H1 (cell line): ENCODE data around the gene APOL1. TPM values are rescaled to one million over a fixed set of nuclear protein-coding genes. Genes with fewer than 3 reads are reported as not detected.

Experiments used
- CTCF ChIA-PET: fragments of 300-600 bp; sonication (Branson Sonifier 250); formaldehyde crosslinking; loops from one replicate; lab custom pipeline; 2021; ENCODE audit not compliant: partially characterized antibody; lab: Charles Lee
- POLR2A ChIA-PET: fragments of 300-600 bp; sonication (Branson Sonifier 250); formaldehyde crosslinking; loops from one replicate; lab custom pipeline; 2021; ENCODE audit warnings: inconsistent platforms; ENCODE audit not compliant: partially characterized antibody; lab: Charles Lee
- DNase-seq, 2 experiments: peaks; one replicate each; pipeline versions ENCODE4 v3.0.0 to v3.0.0-alpha.2; 2010 to 2022; ENCODE audit warnings: low spot score in 2 of 2, low read depth in 1 of 2, mixed read lengths in 1 of 2
- FAIRE-seq: peaks from 2 replicates; lab custom pipeline; 2011; peaks lifted over from hg19 to GRCh38; lab: Jason Lieb, UNC
- H2AFZ ChIP-seq: 2 replicates; pipeline ENCODE4 v1.8.1; 2012; ENCODE audit warnings: low read length, inconsistent platforms
- H2AK5ac ChIP-seq: 2 replicates; pipeline ENCODE4 v1.6.1; 2013; ENCODE audit warnings: low read depth, low read length
- H2BK120ac ChIP-seq: replicated peaks from 2 replicates; pipeline ENCODE3; 2013; ENCODE audit warnings: low read depth, low read length, inconsistent platforms
- H2BK12ac ChIP-seq: 2 replicates; pipeline ENCODE4 v1.6.1; 2013; ENCODE audit warnings: low read depth, low read length
- H2BK15ac ChIP-seq: 2 replicates; pipeline ENCODE4 v1.6.1; 2013; ENCODE audit warnings: low read length
- H2BK20ac ChIP-seq: 2 replicates; pipeline ENCODE4 v1.6.1; 2013; ENCODE audit warnings: low read length
- H2BK5ac ChIP-seq: 2 replicates; pipeline ENCODE4 v1.6.1; 2013; ENCODE audit warnings: low read depth, low read length
- H3K14ac ChIP-seq: 2 replicates; pipeline ENCODE4 v1.6.1; 2013; ENCODE audit warnings: inconsistent platforms; ENCODE audit not compliant: insufficient read length
- H3K18ac ChIP-seq: 2 replicates; pipeline ENCODE4 v1.6.1; 2013; ENCODE audit warnings: low read length; ENCODE audit errors: extremely low read depth
- H3K23ac ChIP-seq: 2 replicates; pipeline ENCODE4 v1.6.1; 2013; ENCODE audit warnings: inconsistent platforms; ENCODE audit not compliant: insufficient read length
- H3K23me2 ChIP-seq: 2 replicates; pipeline ENCODE4 v1.6.1; 2013; ENCODE audit warnings: low read depth, low read length
- H3K27ac ChIP-seq: 2 replicates; pipeline ENCODE4 v1.6.1; 2011; ENCODE audit warnings: low read depth, low read length, inconsistent platforms
- H3K27me3 ChIP-seq, 4 experiments: replicated peaks in 1 of 4; 1 replicate in 1 of 4; 2 replicates in 3 of 4; pipeline versions ENCODE4 v1.6.1 to v1.8.1; 2011 to 2013; ENCODE audit warnings: low read length in 3 of 4, mild to moderate bottlenecking in 3 of 4, inconsistent platforms in 2 of 4, mixed read lengths in 2 of 4, moderate library complexity in 1 of 4; ENCODE audit not compliant: control insufficient read depth in 3 of 4, insufficient read depth in 3 of 4; ENCODE audit errors: extremely low read depth in 1 of 4
- H3K36me3 ChIP-seq, 4 experiments: 2 replicates each; pipeline versions ENCODE4 v1.6.1 to v1.8.1; 2011 to 2013; ENCODE audit warnings: mild to moderate bottlenecking in 4 of 4, low read length in 3 of 4, moderate library complexity in 2 of 4, control low read depth in 1 of 4, inconsistent platforms in 1 of 4; ENCODE audit not compliant: insufficient read depth in 4 of 4, control insufficient read depth in 2 of 4
- H3K4ac ChIP-seq: replicated peaks from 2 replicates; pipeline ENCODE3; 2013; ENCODE audit warnings: low read length, low read depth, mixed read lengths, inconsistent platforms; ENCODE audit not compliant: insufficient read length
- H3K4me1 ChIP-seq, 4 experiments: replicated peaks in 1 of 4; 1 replicate in 1 of 4; 2 replicates in 3 of 4; pipeline versions ENCODE4 v1.6.1 to v1.8.1; 2011 to 2013; ENCODE audit warnings: low read length in 3 of 4, inconsistent platforms in 2 of 4, mixed read lengths in 1 of 4; ENCODE audit not compliant: insufficient read depth in 4 of 4, control insufficient read depth in 3 of 4
- H3K4me2 ChIP-seq, 2 experiments: 2 replicates each; pipeline versions ENCODE4 v1.6.1 to v1.8.1; 2011 to 2013; ENCODE audit warnings: low read depth in 2 of 2, low read length in 2 of 2, control low read depth in 1 of 2, inconsistent platforms in 1 of 2, mild to moderate bottlenecking in 1 of 2; ENCODE audit not compliant: insufficient read depth in 1 of 2
- H3K4me3 ChIP-seq, 4 experiments: fragments of 200-600, 300-600 bp in 1 of 4; sonication (generic), shearing (Covaris generic), sonication (Bioruptor Twin) in 1 of 4; 2 replicates each; pipeline versions ENCODE4 v1.5.1 to v1.8.1; 2011 to 2016; ENCODE audit warnings: low read length in 4 of 4, low read depth in 3 of 4, control low read depth in 2 of 4, inconsistent platforms in 2 of 4, mild to moderate bottlenecking in 2 of 4, mixed read lengths in 1 of 4, moderate library complexity in 1 of 4; ENCODE audit not compliant: insufficient read depth in 2 of 4; ENCODE audit errors: extremely low read depth in 1 of 4
- H3K56ac ChIP-seq: replicated peaks from 2 replicates; pipeline ENCODE3; 2013; ENCODE audit warnings: low read depth, mild to moderate bottlenecking, mixed read lengths, low read length, inconsistent platforms; ENCODE audit not compliant: insufficient read length
- H3K79me1 ChIP-seq: 2 replicates; pipeline ENCODE4 v1.6.1; 2013; ENCODE audit warnings: low read depth, low read length, control low read depth
- H3K79me2 ChIP-seq, 2 experiments: 2 replicates each; pipeline versions ENCODE4 v1.6.1 to v1.8.1; 2012 to 2013; ENCODE audit warnings: low read length in 2 of 2, mild to moderate bottlenecking in 2 of 2, inconsistent platforms in 1 of 2; ENCODE audit not compliant: insufficient read depth in 2 of 2, control insufficient read depth in 1 of 2
- H3K9ac ChIP-seq, 4 experiments: replicated peaks in 1 of 4; 1 replicate in 1 of 4; 2 replicates in 3 of 4; pipeline versions ENCODE4 v1.6.1 to v1.8.1; 2011 to 2013; ENCODE audit warnings: low read depth in 3 of 4, low read length in 3 of 4, control low read depth in 2 of 4, mild to moderate bottlenecking in 2 of 4, moderate library complexity in 2 of 4, inconsistent platforms in 1 of 4; ENCODE audit errors: extremely low read depth in 1 of 4
- H3K9me3 ChIP-seq, 2 experiments: 2 replicates each; pipeline versions ENCODE4 v1.6.1 to v1.8.1; 2012 to 2013; ENCODE audit warnings: mild to moderate bottlenecking in 2 of 2, moderate library complexity in 2 of 2, control low read depth in 1 of 2, inconsistent platforms in 1 of 2, low read depth in 1 of 2, low read length in 1 of 2, mixed read lengths in 1 of 2; ENCODE audit not compliant: insufficient read depth in 2 of 2
- H4K20me1 ChIP-seq, 2 experiments: replicated peaks in 1 of 2; 2 replicates each; pipeline versions ENCODE3 to v1.8.1; 2011 to 2013; ENCODE audit warnings: inconsistent platforms in 2 of 2, low read length in 2 of 2, mild to moderate bottlenecking in 1 of 2; ENCODE audit not compliant: insufficient read depth in 2 of 2, control insufficient read depth in 1 of 2
- H4K5ac ChIP-seq: 2 replicates; pipeline ENCODE4 v1.6.1; 2013; ENCODE audit warnings: low read length, low read depth, mixed read lengths, inconsistent platforms; ENCODE audit not compliant: insufficient read length
- H4K8ac ChIP-seq: 2 replicates; pipeline ENCODE4 v1.8.0; 2013; ENCODE audit warnings: mild to moderate bottlenecking, moderate library complexity, low read length, inconsistent platforms; ENCODE audit not compliant: insufficient read depth; ENCODE audit errors: extremely low read depth
- H4K91ac ChIP-seq: replicated peaks from 2 replicates; pipeline ENCODE3; 2013; ENCODE audit warnings: low read length, mixed read lengths, inconsistent platforms; ENCODE audit not compliant: insufficient read length
- POLR2A ChIP-seq, 2 experiments: IDR thresholded peaks; 1 replicate in 1 of 2; 2 replicates in 1 of 2; pipeline ENCODE4 v1.6.1; 2011; ENCODE audit warnings: low read depth in 2 of 2, low read length in 2 of 2, mild to moderate bottlenecking in 2 of 2; ENCODE audit errors: control extremely low read depth in 1 of 2
- POU5F1 ChIP-seq: IDR thresholded peaks from 2 replicates; pipeline ENCODE4 v1.6.1; 2011; ENCODE audit warnings: low read depth, mild to moderate bottlenecking, low read length, moderate library complexity
- SIX5 ChIP-seq: IDR thresholded peaks from 2 replicates; pipeline ENCODE4 v1.6.1; 2011; ENCODE audit warnings: mild to moderate bottlenecking, low read depth, low read length
- WGBS, 2 experiments: shearing (Covaris generic) in 1 of 2; methylation state at CpG; one replicate each; pipeline versions ENCODE4 v1.1.6 to v1.1.7; 2013 to 2015; ENCODE audit warnings: low lambda C conversion rate in 2 of 2, mixed read lengths in 2 of 2, inconsistent platforms in 1 of 2, low coverage in 1 of 2, missing lambda C conversion rate in 1 of 2; ENCODE audit not compliant: insufficient replicate concordance in 2 of 2, insufficient coverage in 1 of 2, insufficient read length in 1 of 2; ENCODE audit errors: extremely low coverage in 1 of 2, missing lambda C conversion rate in 1 of 2; 5-methylcytosine and 5-hydroxymethylcytosine counted together
- polyA plus RNA-seq, 7 experiments: library from polyadenylated mRNA; depleted of rRNA in 3 of 7; stranded (reverse) in 5 of 7; unstranded in 2 of 7; fragments of >200 nt in 5 of 7; fragments of 200-250 nt in 2 of 7; gene quantifications; 1 replicate in 5 of 7; 2 replicates in 1 of 7; 4 replicates in 1 of 7; pipeline versions ENCODE4 v1.2.1 to v1.2.3, GENCODE V29; 2011 to 2013; ENCODE audit warnings: missing spikeins in 2 of 7, mixed read lengths in 2 of 7
- total RNA-seq: library from RNA; stranded (reverse); fragmentation: NEBNext Ultra II Directional; extraction: Animal tissue kit (Norgen Biotek cat#: 25700); gene quantifications from 2 replicates; pipeline ENCODE4 v1.2.1, GENCODE V29; 2021
- TF ChIP-seq, protein P1 (sequence below): IDR thresholded peaks from 2 replicates; pipeline ENCODE4 v1.6.1; 2012; ENCODE audit warnings: inconsistent platforms

Gene APOL1
- total and polyA plus RNA-seq, 2 of the 8 experiments (the other 6 are each of a cell fraction or from before 2014, with no cell fraction given), result not detected

- no peaks in the 10 kb centered on the region; a peak in 3 of 7 replicates for H3K4me1 ChIP-seq
- no peak overlapping the region for H3K14ac ChIP-seq
- H2BK5ac ChIP-seq, result no peak overlapping the region
- DNase-seq, result no peak
- no peak overlapping the region for H3K56ac ChIP-seq
- no peak overlapping the region for H4K8ac ChIP-seq
- 0 out of 2 replicates have a peak, but pooled peaks cover 1% of the 10 kb centered on the region for H3K23me2 ChIP-seq
- H3K4me2 ChIP-seq, result no peak overlapping the region
- no peak for FAIRE-seq
- peaks cover 14 to 27% (median 25%) of the 10 kb centered on the region in 4 experiments for H3K36me3 ChIP-seq
- ChIA-PET CTCF (interaction anchor here (1.4 to 4.5 kb wide), 15 partner anchors 9 to 93 kb away, joined by 3 to 20 read pairs (median 9); partner anchors contain the start of gene APOL2), POLR2A (interaction anchor here (1.2 to 2.1 kb wide), 3 partner anchors 8 to 231 kb away, joined by 3 to 7 read pairs (median 5); partner anchors contain the start of gene TXN2)
- H3K18ac ChIP-seq, result no peak overlapping the region
- no peak overlapping the region for H2BK120ac ChIP-seq
- H3K4me3 ChIP-seq, result no peak overlapping the region
- no peak overlapping the region for H3K4ac ChIP-seq
- H4K20me1 ChIP-seq, result peaks cover 0 to 4% of the 10 kb centered on the region in 2 experiments
- H4K5ac ChIP-seq, result no peak overlapping the region
- H3K79me1 ChIP-seq, result no peaks in the 10 kb centered on the region
- H2BK20ac ChIP-seq, result no peak overlapping the region
- no peak overlapping the region for H2AFZ ChIP-seq
- TF ChIP-seq, protein P1, sequence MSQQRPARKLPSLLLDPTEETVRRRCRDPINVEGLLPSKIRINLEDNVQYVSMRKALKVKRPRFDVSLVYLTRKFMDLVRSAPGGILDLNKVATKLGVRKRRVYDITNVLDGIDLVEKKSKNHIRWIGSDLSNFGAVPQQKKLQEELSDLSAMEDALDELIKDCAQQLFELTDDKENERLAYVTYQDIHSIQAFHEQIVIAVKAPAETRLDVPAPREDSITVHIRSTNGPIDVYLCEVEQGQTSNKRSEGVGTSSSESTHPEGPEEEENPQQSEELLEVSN, result no peak
- TF ChIP-seq POLR2A (IDR thresholded peaks at IDR 0.05; ENCODE audit: control extremely low read depth in 1 of 2, low read depth in 2 of 2, low read length in 2 of 2) (peak in 1 of 2 experiments; percentile 27; a peak in 1 of 3 replicates), SIX5 (no peak), POU5F1 (no peak)
- H2AK5ac ChIP-seq, result no peak overlapping the region
- no peak overlapping the region for H3K27ac ChIP-seq
- no peak overlapping the region for H2BK15ac ChIP-seq
- no peak overlapping the region for H3K9ac ChIP-seq
- no peaks in the 10 kb centered on the region for H3K9me3 ChIP-seq
- H3K27me3 ChIP-seq, result no peaks in the 10 kb centered on the region
- no peak overlapping the region for H3K23ac ChIP-seq
- WGBS, 2 experiments, result 92% methylated on average over 8 of the region's 8 CpGs; no CpG with 5 or more reads in 1 of the 2 experiments
- H3K79me2 ChIP-seq, result no peaks in the 10 kb centered on the region
- no peak overlapping the region for H4K91ac ChIP-seq
- H2BK12ac ChIP-seq, result no peak overlapping the region
Observed at GRCh38 chr22:36279219-36279666, 26.3 kb downstream of the APOL1 start.
